HG03575 (cell line): ENCODE data around the gene SLC35A1.
"Not testable (repeated sequence)": the region's sequence is repeated elsewhere in the genome, so short reads cannot be mapped to it uniquely, and the experiment has no call there.

Experiments used
- ATAC-seq: cut with Tn5 transposase; IDR thresholded peaks from one replicate; pipeline ENCODE4 v1.9.1; 2021; ENCODE audit not compliant: unreplicated experiment, insufficient number of reproducible peaks, low FRiP score; ENCODE audit errors: extremely low read depth

The SLC35A1 gene

GRCh38 chr6:87472525-87473418 lies at the start of gene SLC35A1:
Gene SLC35A1, plus strand, starts transcription at chr6:87472974. Its CDS starts 30 bp downstream, at chr6:87473004.
- ATAC-seq, result peak; percentile 59

- no peak for ATAC-seq
Measured at GRCh38 chr6:87426789-87427188, 46.0 kb upstream of the SLC35A1 start.

GRCh38 chr6:87430499-87430898 lies 42.3 kb upstream of the SLC35A1 start:
- ATAC-seq, result no peak

- no peak for ATAC-seq
Measured at GRCh38 chr6:87431263-87431662, 41.5 kb upstream of the SLC35A1 start.

- ATAC-seq, result no peak
Measured at GRCh38 chr6:87436435-87436834, 36.3 kb upstream of the SLC35A1 start.

GRCh38 chr6:87441711-87442110 lies 31.1 kb upstream of the SLC35A1 start:
- ATAC-seq, result no peak

- ATAC-seq, result no peak
Measured at GRCh38 chr6:87444362-87444761, 28.4 kb upstream of the SLC35A1 start.

GRCh38 chr6:87465051-87465450 lies 7.7 kb upstream of the SLC35A1 start:
- no peak for ATAC-seq

GRCh38 chr6:87473419-87473903 lies 687 bp downstream of the SLC35A1 start:
- peak; percentile 40 for ATAC-seq

- ATAC-seq, result no peak
Measured at GRCh38 chr6:87481931-87482330, 9.2 kb downstream of the SLC35A1 start.

- ATAC-seq, result no peak
Measured at GRCh38 chr6:87482366-87482765, 9.6 kb downstream of the SLC35A1 start.

GRCh38 chr6:87483929-87484328 lies 11.2 kb downstream of the SLC35A1 start:
- no peak for ATAC-seq

- ATAC-seq, result no peak
Measured at GRCh38 chr6:87484491-87484890, 11.7 kb downstream of the SLC35A1 start.

GRCh38 chr6:87487555-87487954 lies 14.8 kb downstream of the SLC35A1 start:
- ATAC-seq, result no peak

- not testable (repeated sequence) for ATAC-seq
Measured at GRCh38 chr6:87489326-87489725, 16.6 kb downstream of the SLC35A1 start.

- ATAC-seq, result peak; percentile 64
Measured at GRCh38 chr6:87494761-87495422, 22.1 kb downstream of the SLC35A1 start.

GRCh38 chr6:87498048-87498447 lies 25.3 kb downstream of the SLC35A1 start:
- no peak for ATAC-seq

- no peak for ATAC-seq
Measured at GRCh38 chr6:87501809-87502572, 29.2 kb downstream of the SLC35A1 start.

GRCh38 chr6:87504441-87504840 lies 31.7 kb downstream of the SLC35A1 start:
- ATAC-seq, result no peak
